Activated T-helper 1 cell treated with Interleukin-2 at 50 U/mL for 16 hours (primary cell): ENCODE results near the gene UBE2K.
"Not testable (repeated sequence)": the region's sequence is repeated elsewhere in the genome, so short reads cannot be mapped to it uniquely, and the experiment has no call there.

ENCODE experiments used
- DNase-seq: peaks from one replicate; pipeline ENCODE4 v3.0.0-alpha.2; 2020; ENCODE audit warnings: low read depth

Gene UBE2K, protein sequence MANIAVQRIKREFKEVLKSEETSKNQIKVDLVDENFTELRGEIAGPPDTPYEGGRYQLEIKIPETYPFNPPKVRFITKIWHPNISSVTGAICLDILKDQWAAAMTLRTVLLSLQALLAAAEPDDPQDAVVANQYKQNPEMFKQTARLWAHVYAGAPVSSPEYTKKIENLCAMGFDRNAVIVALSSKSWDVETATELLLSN

DNA sequence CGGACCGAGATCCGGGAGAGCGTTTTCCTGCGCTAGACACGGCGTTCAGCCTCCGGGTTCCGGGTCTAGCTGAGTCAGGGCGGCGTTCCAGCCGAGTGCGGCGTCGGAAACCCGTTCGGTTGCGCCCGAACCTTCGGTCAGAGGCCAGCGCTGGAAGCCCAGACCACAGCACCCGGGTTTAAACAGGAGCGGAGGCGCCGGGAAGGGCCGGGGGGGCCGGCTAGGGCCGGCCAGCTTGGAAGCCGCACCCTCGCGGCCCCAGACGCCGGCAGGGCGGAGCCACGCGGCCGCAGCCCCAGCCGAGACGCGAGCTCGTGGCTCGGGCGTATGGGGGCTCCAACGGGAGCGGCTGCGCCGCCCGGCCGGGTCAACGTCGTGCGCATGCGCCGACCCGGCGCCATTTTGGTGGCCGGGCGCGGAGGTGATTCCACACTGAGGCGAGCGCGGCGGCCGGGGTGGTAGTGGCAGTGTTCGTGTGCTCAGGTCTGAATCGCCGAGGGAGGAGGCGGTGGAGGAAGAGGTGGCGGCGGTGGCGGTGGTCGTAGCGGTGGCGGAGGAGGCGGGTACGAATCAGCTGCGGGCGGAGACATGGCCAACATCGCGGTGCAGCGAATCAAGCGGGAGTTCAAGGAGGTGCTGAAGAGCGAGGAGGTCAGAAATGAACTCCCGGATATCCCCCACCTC, at the start of gene UBE2K:
Gene UBE2K (plus strand): TSS at position 397 of the 684 bp plus-strand sequence. CDS start 192 bp downstream, at position 589.
- peak; percentile 87 for DNase-seq

DNA sequence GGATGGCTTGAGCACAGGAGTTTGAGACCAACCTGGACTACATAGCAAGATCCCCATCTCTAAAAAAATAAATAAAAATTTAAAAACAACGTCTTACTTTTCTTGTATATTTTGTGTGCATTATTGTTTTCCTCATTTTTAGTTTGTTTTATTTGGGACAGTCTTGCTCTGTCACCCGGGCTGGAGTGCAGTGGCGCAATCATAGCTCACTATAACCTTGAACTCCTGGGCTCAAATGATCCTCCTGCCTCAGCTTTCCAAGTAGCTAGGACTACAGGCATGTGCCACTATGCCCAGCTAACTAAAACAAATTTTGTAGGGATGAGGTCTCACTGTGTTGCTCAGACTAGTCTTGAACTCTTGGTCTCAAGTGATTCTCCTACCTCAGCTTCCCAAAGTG, 49.7 kb upstream of the UBE2K start:
- DNase-seq = no peak

DNA sequence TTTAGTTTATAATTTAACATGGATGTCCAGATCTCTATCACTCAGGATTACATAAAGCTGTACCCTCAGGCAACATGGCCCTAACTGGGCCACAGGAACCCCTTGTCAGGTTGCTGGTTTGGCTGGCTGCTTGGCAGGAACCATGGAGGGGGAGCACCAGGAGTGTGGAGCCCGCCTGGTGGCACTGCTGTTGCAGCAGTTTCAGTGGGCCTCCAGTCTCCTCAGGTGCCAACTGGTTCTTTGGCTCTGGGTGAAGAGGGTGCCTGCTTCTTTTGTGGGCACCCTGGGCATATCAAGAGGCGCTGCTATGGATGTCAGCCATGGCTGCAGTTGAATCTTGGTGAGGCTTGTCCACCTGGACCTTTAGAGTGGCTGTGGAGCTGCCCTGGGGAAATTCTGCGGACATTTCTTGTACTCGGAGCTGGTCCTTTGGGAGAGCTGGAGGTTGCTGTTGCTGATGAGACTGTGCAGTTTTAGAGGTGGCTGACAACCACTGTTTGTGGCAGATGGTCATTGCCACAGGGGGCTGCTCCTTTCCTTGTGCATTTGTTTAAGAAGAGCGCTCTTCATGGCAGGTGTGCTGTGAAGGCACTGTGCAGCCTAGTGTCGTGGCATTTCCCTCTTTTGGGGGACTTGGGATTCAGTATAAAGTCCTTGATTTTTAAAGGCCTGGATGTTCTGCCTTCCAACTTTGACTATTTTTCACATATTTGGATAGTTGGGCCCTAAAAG, 48.9 kb upstream of the UBE2K start:
- no peak for DNase-seq

DNA sequence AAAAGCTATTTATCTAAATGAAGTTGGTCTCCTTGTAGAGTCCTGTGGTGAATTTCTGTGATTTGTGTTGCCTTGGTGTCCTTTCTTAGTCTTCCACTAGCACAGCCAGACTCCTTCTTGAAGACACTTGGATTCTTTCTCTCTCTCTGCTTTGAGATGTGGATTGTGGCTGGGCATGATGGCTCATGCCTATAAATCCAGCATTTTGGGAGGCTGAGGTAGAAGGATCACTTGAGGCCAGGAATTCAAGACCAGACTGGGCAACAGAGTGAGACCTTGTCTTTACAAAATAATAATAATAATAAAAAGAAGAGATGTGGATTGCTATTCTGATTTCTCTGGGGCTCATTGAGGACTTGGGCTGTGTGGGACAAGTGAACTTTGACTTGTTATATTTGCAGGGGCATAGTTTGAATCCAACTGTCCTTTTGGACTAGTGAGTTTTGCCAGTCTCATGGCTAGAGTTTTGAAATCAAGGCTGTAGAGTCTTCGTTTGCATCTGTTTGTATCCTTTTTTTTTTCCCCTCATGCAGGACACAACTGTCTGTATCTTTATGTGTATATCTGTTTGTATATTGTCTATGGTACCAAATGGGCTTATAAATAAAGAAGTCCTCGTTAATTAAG, 48.2 kb upstream of the UBE2K start:
- no peak for DNase-seq

DNA sequence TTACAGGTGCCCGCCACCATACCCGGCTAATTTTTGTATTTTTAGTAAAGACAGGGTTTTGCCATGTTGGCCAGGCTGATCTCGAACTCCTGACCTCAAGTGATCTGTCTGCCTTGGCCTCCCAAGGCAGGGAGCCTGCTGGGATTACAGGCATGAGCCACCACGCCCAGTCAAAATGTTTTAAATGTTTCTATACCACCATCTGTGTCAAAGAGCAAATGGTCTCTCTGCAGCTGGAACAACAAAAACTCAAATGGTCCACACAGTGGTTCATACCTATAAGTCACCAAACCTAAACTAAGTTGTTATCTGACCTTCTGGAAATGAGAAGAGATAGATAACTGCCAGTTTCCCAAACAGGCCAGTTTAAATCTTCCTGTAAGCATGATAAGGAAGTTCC, 46.4 kb upstream of the UBE2K start:
- DNase-seq = not testable (repeated sequence)

DNA sequence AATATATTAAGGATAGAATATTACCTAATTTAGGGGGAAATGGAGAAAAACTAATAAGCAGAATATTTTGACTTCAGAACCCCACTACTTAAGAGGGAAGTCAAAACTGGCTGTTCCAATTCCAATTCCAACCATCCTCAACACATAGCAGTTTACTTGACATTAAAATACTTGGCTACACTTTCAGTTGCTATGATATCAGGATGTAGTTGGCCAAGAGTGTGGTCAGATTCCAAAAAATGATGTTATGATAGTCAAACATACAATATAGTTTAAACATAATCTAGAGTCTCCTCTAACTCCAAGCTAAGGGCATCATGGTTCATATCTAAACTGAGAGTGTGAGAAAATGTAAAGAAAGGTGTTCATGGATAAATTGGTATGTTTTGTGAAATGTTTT, 42.7 kb upstream of the UBE2K start:
- DNase-seq = no peak

DNA sequence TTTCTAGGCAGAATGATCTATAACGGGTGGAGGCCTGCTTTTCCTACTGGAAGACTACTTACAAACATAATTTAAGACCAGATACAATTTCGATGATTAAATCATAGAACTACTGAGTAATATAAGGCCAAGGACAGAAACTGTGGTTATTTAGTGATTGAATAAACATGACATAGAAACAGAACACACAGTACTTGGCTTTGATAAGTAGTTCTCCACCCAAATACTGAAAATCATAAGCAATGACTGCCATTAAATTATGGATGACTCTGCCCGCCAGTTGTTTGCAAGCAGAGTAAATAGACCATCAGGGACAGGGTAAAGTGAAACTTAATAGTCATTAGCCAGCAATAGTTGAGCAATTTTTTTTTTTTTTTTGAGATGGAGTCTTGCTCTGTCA, 42.1 kb upstream of the UBE2K start:
- DNase-seq = no peak

DNA sequence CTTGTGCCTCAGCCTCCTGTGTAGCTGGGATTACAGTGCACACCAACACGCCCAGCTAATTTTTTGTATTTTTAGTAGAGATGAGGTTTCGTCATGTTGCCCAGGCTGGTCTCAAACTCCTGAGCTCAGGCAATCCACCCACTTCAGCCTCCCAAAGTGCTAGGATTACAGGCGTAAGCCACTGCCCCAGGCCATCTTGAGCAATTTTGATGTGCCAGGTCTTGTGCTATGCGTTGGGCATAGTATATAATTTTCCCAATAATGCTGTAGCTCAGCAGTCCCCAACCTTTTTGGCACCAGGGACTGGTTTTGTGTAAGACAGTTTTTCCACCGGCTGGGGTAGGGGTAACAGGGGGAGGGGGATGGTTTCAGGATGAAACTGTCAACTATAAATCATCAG, 41.3 kb upstream of the UBE2K start:
- DNase-seq = not testable (repeated sequence)

DNA sequence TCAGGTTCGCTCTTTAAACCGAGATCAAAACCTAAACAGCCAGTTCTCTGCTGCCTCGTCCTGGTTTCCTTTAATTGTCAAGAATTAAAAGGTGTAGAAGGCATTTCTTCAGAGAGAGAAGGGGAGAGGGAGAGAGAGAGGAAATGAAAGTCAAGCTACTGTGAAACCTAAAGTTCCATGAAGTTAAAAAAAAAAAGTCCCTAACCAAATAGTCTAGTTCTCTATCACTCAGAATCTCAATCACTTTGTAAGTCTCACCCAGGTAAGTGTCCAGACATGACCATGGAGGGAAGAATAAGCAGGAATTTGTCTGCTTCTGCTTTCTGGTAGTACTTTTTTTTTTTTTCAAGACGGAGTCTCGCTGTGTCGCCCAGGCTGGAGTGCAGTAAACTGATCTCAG, 40.5 kb upstream of the UBE2K start:
- no peak for DNase-seq

DNA sequence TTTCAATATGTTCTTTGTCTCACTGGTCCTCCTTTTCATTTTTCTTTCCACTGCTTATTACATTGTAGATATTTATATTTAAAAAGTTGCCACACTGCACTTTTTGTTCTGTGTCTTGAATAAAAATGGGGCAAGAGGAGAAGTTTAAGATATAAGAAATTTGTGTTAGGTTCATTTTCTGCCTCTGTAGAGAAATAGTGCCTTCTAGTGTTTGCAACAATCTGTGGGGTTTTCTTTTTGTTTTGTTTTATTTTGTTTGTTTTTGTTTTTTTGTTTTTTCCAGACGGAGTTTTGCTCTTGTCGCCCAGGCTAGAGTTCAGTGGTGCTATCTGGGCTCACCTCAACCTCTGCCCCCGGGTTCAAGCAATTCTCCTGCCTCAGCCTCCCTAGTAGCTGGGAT, 39.2 kb upstream of the UBE2K start:
- no peak for DNase-seq

DNA sequence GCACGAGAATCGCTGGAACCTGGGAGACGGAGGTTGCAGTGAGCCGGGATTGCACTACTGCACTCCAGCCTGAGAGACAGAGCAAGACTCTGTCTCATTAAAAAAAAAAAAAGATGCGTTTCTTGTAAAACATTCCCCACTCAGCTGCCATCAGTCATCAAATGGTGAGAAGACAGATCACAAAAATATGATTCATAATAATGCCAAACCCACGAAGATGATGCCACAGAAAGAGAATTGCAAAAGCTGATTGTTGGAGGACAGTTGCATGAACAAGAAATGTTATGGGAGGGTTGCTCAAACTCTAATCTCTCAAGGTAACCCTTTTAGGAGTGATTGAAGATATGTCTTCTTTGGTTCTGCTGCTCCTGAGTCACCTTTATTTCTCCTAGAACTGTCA, 37.9 kb upstream of the UBE2K start:
- DNase-seq = no peak

DNA sequence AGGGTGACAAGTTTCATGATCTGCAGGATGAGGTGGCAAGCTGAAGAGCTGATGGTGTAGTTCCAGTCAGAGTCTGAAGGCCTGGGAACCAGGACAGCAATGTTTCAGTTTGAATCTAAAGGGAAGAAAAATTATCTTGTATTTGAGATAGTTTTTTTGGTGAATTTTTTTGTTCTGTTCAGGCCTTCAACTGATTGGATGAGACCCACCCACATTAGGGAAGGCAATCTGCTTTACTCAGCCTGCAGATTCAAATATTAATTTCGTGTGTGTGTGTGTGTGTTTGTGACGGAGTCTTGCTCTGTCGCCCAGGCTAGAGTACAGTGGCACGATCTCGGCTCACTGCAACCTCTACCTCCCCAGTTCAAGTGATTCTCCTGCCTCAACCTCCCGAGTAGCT, 37.2 kb upstream of the UBE2K start:
- no peak for DNase-seq

DNA sequence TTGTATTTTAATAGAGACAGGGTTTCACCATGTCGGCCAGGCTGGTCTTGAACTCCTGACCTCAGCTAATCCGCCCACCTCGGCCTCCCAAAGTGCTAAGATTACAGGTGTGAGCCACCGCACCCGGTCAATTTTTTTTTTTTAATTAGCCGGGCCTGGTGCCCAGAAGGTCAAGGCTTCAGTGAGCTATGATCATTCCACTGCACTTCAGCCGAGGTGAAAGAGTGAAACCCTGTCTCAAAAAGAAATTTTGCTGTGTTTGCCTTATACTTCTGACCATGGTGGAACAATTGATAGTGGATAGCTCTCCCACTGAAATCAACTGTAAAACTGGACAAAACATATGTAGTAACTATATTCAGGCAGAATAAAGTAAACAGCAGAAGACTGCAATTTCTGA, 35.3 kb upstream of the UBE2K start:
- no peak for DNase-seq

DNA sequence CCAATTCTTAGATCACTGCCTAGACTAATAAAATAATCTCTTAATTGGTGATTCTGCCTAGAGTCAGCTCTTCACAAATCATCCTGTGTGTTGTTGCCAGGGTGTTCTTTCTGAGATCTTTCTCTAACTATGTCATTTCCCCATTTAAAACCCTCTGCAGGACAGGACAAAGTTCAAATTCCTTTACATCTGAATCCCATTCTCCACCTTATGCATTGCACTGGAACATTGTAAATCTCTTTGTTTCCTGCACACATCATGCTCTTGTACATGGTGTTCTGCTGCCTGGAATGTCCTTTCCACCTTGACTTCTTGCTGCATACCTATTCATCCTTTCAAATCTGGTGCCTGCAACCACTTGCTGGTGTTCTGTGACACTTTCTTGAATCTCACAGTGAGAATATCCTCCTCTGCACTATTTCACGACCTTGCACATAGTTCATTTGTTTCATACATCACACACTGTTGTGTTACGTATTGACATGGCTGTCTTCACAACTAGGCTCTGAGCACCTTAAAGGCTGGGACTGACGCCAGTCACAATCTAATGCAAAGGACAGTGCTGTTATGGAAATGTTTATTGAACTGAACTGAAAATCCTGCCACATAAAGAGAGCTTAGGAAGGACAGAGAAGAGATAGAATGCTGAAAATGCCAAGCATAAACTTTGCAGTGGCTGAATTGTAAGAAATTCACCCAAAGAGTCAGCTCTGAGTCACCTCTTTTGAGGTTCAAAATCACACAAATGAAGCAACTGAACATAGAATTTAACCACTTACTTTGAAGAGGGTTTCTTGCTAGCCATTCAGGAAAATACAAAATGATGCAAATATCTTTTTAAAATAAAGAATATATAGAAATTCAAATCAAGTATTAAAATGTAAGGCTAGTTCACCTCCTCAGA, 32.9 kb upstream of the UBE2K start:
- DNase-seq = no peak

DNA sequence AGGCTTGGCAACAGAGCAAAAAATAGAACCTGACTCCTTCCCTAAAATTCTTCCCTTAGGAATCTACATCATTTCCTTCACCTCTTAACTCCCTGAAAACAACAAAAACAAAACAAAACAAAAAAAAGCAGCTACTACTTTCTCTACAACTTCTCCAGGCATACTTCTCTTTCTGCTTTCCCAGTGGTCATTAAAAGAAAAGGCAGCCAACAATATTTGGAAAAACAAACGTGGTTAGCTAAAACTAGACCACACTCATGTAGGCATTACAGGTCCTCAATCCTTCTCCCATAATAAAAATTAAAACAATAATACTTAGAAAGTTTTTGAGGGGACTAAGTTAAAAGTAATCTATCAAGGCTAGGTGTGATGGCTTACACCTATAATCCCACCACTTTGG, 30.2 kb upstream of the UBE2K start:
- no peak for DNase-seq

DNA sequence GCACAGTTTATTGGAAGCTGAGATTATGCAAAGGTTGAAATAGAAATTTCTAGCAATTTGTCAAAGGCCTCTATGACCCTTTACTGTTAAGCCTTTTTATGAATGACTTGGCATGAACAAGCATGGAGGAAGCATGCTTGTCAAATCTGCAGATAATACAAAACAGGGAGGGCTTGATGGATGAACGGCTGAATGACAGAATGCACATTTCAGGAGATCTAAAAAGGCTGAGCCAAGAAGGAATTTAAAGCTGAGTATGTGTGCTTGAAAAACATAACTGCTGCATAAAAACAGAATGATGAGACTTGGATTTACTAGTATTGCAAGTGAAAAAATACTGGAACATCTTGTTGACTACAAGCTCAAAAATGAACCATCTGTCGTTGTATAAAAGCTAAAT, 29.0 kb upstream of the UBE2K start:
- no peak for DNase-seq

DNA sequence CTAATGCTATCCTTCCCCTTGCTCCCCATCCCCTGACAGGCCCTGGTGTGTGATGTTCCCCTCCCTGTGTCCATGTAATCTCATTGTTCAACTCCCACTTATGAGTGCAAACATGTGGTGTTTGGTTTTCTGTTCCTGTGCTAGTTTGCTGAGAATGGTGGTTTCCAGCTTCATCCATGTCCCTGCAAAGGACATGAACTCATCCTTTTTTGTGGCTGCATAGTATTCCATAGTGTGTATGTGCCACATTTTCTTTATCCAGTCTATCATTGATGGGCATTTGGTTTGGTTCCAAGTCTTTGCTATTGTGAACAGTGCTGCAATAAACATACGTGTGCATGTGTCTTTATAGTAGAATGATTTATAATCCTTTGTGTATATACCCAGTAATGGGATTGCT, 27.6 kb upstream of the UBE2K start:
- not testable (repeated sequence) for DNase-seq

DNA sequence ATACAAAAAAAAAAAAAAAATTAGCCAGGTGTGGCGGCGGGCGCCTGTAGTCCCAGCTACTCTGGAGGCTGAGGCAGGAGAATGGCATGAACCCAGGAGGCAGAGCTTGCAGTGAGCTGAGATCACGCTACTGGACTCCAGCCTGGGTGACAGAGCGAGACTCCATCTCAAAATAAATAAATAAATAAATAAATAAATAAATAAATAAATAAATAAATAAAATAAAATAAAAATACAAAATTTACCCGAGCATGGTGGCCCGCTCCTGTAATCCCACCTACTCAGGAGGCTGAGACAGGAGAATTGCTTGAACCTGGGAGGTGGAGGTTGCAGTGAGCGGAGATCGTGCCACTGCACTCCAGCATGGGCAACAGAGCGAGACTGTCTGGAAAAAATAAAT, 22.3 kb upstream of the UBE2K start:
- not testable (repeated sequence) for DNase-seq

DNA sequence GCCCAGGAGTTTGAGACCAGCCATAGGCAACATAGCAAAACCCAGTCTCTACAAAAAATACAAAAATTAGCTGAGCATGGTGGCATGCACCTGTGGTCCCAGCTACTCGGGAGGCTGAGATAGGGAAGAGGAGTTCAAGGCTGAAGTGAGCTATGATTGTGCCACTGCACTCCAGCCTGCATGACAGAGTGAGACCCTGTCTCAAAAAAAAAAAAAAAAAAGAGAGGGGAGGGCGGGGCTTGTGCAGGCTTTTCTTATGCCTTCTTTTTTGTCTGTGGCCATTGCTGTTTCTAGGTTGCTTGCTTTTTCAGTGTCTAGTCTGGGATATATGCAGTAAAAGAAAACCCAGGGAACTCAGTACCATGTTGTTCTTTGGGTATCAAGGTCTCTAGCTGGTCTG, 16.9 kb upstream of the UBE2K start:
- not testable (repeated sequence) for DNase-seq

DNA sequence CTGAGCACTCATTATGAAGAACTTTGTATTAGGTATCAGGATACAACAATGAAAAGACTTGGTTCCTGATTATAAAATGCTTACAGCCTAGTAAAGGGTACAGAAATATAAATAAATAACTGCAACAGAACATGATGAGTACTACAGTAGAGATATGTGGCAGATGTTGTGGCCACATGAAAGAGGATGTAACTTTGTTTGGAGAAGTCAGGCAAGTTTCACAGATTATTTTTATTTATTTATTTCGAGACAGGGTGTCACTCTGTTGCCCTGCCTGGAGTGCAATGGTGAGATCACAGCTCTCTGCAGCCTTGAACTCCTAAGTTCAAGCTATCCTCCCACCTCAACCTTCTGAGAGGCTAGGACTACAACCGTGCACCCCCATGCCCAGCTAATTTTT, 15.8 kb upstream of the UBE2K start:
- DNase-seq = no peak

DNA sequence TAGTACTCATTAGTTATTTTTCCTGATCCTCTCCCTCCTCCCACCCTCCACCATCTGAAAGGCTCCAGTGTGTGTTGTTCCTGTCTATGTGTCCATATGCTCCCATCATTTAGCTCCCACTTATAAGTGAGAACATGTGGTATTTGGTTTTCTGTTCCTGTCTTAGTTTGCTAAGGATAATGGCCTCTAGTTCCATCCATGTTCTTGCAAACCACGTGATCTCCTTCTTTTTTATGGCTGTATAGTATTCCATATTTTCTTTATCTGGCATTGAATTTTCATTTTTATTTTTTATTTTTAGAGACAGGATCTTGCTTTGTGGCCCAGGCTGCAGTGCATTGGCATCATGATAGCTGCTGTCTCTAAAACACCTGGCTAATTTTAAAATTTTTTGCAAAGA, 11.9 kb upstream of the UBE2K start:
- no peak for DNase-seq

DNA sequence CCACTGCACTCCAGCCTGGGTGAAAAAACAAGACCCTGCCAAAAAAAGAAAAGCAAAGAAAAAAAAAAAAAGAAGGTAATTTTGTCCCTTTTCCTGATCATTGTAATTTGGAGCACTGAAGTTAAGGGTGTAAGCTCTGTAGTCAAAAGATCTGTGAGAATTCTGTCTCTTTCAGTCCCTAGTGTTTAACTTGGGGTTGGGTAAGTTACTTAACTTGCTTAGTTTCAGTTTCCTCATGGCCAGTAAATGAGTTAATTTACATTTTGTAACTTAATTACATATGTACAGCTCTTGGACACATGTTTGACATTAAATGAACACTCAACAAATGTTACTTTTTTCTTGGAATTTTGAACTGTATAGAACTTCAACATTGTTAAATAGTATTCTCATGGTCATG, 10.9 kb upstream of the UBE2K start:
- DNase-seq = no peak
